ENCODE results near the gene DCP1B.
"Not testable (repeated sequence)": the region's sequence is repeated elsewhere in the genome, so short reads cannot be mapped to it uniquely, and the experiment has no call there.

The DCP1B gene

GRCh38 chr12:1945502-1945901 is 58.8 kb downstream of the DCP1B start:
- not testable (repeated sequence) for H3K27me3 ChIP-seq (ENCODE audit: insufficient read depth, low read length)

DNA sequence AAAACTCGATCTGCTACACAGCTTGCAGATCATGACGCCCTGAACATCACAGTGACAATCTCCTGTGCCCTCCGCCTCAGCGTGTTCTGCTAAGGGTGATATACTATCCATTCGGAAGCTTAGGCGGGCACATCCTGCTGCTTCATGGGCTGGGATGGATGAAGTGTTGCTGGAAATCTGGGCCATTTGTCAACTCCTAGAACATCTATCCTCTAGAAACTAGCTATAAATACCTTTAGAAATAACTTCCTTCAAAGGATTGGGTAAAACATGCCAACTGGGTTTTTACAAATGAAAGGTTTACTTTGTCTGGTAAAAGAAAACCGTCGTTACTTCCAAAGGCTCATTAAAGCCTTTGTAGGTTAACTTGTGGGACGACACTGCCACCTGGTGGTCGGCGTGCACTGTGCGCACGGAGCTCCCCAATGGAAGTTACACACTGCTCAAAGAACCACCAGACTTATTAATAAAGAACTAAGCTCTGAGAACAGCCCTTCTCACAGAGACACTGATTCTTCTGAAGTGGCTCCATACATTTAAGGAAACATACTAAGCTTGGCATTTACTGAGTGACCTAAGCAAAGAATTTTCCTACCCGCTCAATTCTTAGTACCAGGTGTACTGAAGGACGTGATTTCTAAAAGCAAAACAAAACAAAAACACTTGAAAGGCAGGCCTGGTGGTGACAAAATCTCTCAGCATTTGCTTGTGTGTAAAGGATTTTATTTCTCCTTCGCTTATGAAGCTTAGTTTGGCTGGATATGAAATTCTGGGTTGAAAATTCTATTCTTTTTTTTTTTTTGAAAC is 64.3 kb downstream of the DCP1B start:
- H3K36me3 ChIP-seq (ENCODE audit: insufficient read depth, low read length), result peaks cover 12% of the 10 kb centered on the region
- H3K9me3 ChIP-seq (ENCODE audit: insufficient read depth, low read depth, low read length), result no peaks in the 10 kb centered on the region
- H3K4me1 ChIP-seq (ENCODE audit: insufficient read depth, low read length), result peaks cover 5% of the 10 kb centered on the region; the same call in 1 of the 2 replicates
- WGBS, result 43% methylated on average over 16 of the region's 16 CpGs
- H3K27me3 ChIP-seq (ENCODE audit: insufficient read depth, low read length), result no peaks in the 10 kb centered on the region
- no peak overlapping the region for H3K9ac ChIP-seq (ENCODE audit: low read depth, low read length)
- no peak overlapping the region for H3K27ac ChIP-seq (ENCODE audit: low read depth, low read length)
- H3K4me3 ChIP-seq (ENCODE audit: low read length), result no peak overlapping the region

More at GRCh38 chr12:1945502-1945901, 58.8 kb downstream of the DCP1B start:
- not testable (repeated sequence) for H3K4me3 ChIP-seq (ENCODE audit: low read length); H3K27ac ChIP-seq (ENCODE audit: low read depth, low read length); H3K9ac ChIP-seq (ENCODE audit: low read depth, low read length); H3K9me3 ChIP-seq (ENCODE audit: insufficient read depth, low read depth, low read length)
- 91% methylated on average over 4 of the region's 5 CpGs for WGBS
- H3K36me3 ChIP-seq (ENCODE audit: insufficient read depth, low read length), result peaks cover 52% of the 10 kb centered on the region
- peaks cover 10% of the 10 kb centered on the region for H3K4me1 ChIP-seq (ENCODE audit: insufficient read depth, low read length)

GRCh38 chr12:1939331-1939730 is 64.9 kb downstream of the DCP1B start:
- H3K4me1 ChIP-seq (ENCODE audit: insufficient read depth, low read length), result peaks cover 5% of the 10 kb centered on the region; the same call in 1 of the 2 replicates
- no peak overlapping the region for H3K4me3 ChIP-seq (ENCODE audit: low read length)
- H3K27me3 ChIP-seq (ENCODE audit: insufficient read depth, low read length), result no peaks in the 10 kb centered on the region
- no peak overlapping the region for H3K27ac ChIP-seq (ENCODE audit: low read depth, low read length)
- peaks cover 12% of the 10 kb centered on the region for H3K36me3 ChIP-seq (ENCODE audit: insufficient read depth, low read length)
- H3K9ac ChIP-seq (ENCODE audit: low read depth, low read length), result no peak overlapping the region
- 94% methylated on average over 10 of the region's 10 CpGs for WGBS
- no peaks in the 10 kb centered on the region for H3K9me3 ChIP-seq (ENCODE audit: insufficient read depth, low read depth, low read length)

- no peak overlapping the region for H3K27ac ChIP-seq (ENCODE audit: low read depth, low read length)
Observed at GRCh38 chr12:1937481-1938224, 66.6 kb downstream of the DCP1B start.

DNA sequence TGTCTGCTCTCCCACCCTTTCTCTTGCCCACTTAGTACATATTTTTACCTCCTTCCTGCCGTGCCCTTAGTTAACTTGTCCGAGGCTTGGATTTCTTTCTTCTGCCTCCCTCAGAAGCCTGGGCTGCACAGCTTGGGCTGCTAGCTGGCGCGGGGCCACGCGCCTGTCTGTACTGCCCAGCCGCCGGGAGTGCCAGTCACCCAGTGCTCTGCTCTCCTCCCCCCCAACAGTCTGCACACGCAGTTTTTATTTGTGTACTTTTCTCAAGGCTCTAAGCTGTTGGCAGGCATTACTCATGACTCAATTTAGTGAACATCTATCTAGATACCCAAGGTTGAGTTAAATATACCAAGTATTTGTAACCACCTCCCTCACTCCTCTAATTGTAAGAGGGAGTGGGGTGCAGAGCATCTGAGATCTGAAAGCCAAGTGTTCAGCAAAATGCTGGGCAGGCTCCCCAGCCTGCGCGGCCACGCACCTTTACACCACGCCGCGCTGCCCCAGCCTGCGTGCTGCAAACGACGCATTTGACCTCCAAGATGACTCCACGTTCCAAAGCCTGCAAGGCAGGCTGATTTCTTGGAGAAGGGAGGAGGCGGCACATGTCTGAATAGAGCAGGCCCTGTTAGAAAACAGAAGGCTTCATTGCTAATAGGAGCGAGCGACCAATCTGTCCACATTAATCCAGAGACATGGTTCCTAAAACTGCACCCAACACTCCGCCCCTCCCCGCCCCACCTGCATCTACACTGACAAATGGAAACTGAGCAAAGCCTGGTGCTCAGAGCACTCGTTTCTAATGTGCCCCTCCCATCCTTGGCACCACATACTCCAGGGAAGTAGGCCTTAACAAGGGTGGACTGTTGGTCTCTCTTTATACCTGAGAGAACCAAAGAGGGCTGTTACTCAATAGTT is 67.6 kb downstream of the DCP1B start:
- Histone ChIP-seq H3K9me3 (ENCODE audit: insufficient read depth, low read depth, low read length) (no peaks in the 10 kb centered on the region), H3K9ac (ENCODE audit: low read depth, low read length) (no peak overlapping the region), H3K27ac (ENCODE audit: low read depth, low read length) (no peak overlapping the region), H3K4me3 (ENCODE audit: low read length) (no peak overlapping the region), H3K4me1 (ENCODE audit: insufficient read depth, low read length) (peaks cover 5% of the 10 kb centered on the region; the same call in 1 of the 2 replicates), H3K36me3 (ENCODE audit: insufficient read depth, low read length) (peaks cover 12% of the 10 kb centered on the region), H3K27me3 (ENCODE audit: insufficient read depth, low read length) (no peaks in the 10 kb centered on the region)
- WGBS, result 94% methylated on average over 25 of the region's 25 CpGs

More at GRCh38 chr12:1937481-1938224, 66.6 kb downstream of the DCP1B start:
- Histone ChIP-seq H3K36me3 (ENCODE audit: insufficient read depth, low read length) (peaks cover 12% of the 10 kb centered on the region), H3K27me3 (ENCODE audit: insufficient read depth, low read length) (no peaks in the 10 kb centered on the region), H3K9me3 (ENCODE audit: insufficient read depth, low read depth, low read length) (no peaks in the 10 kb centered on the region), H3K4me3 (ENCODE audit: low read length) (no peak overlapping the region), H3K4me1 (ENCODE audit: insufficient read depth, low read length) (peaks cover 5% of the 10 kb centered on the region; the same call in 1 of the 2 replicates), H3K9ac (ENCODE audit: low read depth, low read length) (no peak overlapping the region)
- WGBS, result 95% methylated on average over 12 of the region's 12 CpGs

DNA sequence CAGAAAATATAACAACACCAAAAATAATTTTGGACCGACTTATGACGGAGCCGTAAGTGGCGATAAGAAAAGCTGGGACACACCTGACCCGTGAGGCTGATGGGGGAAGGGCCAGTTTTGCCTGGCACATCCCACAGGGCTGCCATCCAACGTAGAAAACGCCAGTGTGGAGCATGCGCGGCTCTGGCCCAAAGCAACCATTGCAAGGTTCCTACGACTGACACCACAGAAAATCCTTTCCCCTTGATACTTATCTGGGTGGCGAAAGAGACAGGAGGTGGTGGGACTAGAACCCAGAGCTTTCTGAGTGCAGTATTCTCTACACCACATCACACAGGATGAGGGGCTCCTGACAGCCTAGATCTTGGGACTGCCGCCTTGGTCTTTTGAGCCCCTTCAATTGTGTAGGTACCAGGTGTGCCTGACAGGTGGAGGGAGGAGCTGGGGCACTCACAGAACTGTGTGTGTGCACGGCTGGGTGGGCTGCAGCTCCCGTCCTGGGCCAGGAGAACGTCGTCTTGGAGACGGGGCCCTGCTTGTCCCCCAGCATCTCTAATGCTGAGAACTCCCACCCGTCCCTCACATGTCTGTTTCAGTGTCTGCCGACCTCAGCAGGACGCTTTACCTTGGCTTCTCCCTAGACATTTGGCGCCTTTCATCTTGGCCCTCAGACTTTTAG is 68.4 kb downstream of the DCP1B start:
- no peaks in the 10 kb centered on the region for H3K9me3 ChIP-seq (ENCODE audit: insufficient read depth, low read depth, low read length)
- peaks cover 5% of the 10 kb centered on the region; the same call in 1 of the 2 replicates for H3K4me1 ChIP-seq (ENCODE audit: insufficient read depth, low read length)
- H3K4me3 ChIP-seq (ENCODE audit: low read length), result no peak overlapping the region
- no peaks in the 10 kb centered on the region for H3K27me3 ChIP-seq (ENCODE audit: insufficient read depth, low read length)
- H3K9ac ChIP-seq (ENCODE audit: low read depth, low read length), result no peak overlapping the region
- H3K27ac ChIP-seq (ENCODE audit: low read depth, low read length), result no peak overlapping the region
- peaks cover 6% of the 10 kb centered on the region for H3K36me3 ChIP-seq (ENCODE audit: insufficient read depth, low read length)
- 93% methylated on average over 21 of the region's 21 CpGs for WGBS

- Histone ChIP-seq H3K4me1 (ENCODE audit: insufficient read depth, low read length) (peaks cover 5% of the 10 kb centered on the region; the same call in 1 of the 2 replicates), H3K9me3 (ENCODE audit: insufficient read depth, low read depth, low read length) (no peaks in the 10 kb centered on the region), H3K9ac (ENCODE audit: low read depth, low read length) (no peak overlapping the region), H3K36me3 (ENCODE audit: insufficient read depth, low read length) (peaks cover 6% of the 10 kb centered on the region), H3K27ac (ENCODE audit: low read depth, low read length) (no peak overlapping the region), H3K27me3 (ENCODE audit: insufficient read depth, low read length) (no peaks in the 10 kb centered on the region), H3K4me3 (ENCODE audit: low read length) (no peak overlapping the region)
- WGBS, result 91% methylated on average over 10 of the region's 10 CpGs
Observed at GRCh38 chr12:1935242-1935641, 69.0 kb downstream of the DCP1B start.

DNA sequence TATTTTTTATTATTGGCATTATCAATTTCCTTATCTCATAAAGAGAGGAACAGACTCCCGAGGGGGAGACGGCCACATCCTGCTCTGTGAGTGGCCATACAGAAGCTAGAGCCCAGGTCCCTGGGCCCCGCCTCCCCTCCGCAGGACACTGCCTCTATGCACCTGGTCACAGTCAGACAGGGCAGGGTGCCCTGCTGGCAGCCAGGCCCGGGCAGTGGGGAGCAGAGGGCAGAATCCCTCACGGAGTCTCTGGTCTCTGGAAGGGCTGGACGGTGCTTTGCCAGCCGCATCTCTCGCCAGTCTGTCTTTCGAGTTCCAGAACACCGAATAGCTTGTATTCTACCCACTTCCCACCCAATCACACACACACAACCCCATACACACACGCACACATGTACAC is 69.4 kb downstream of the DCP1B start:
- H3K9me3 ChIP-seq (ENCODE audit: insufficient read depth, low read depth, low read length), result no peaks in the 10 kb centered on the region
- H3K27ac ChIP-seq (ENCODE audit: low read depth, low read length), result no peak overlapping the region
- H3K4me1 ChIP-seq (ENCODE audit: insufficient read depth, low read length), result peaks cover 3% of the 10 kb centered on the region; the same call in 1 of the 2 replicates
- 93% methylated on average over 12 of the region's 12 CpGs for WGBS
- no peak overlapping the region for H3K9ac ChIP-seq (ENCODE audit: low read depth, low read length)
- H3K4me3 ChIP-seq (ENCODE audit: low read length), result no peak overlapping the region
- peaks cover 6% of the 10 kb centered on the region; the same call in 1 of the 2 replicates for H3K36me3 ChIP-seq (ENCODE audit: insufficient read depth, low read length)
- no peaks in the 10 kb centered on the region for H3K27me3 ChIP-seq (ENCODE audit: insufficient read depth, low read length)

GRCh38 chr12:1934068-1934467 is 70.2 kb downstream of the DCP1B start:
- H3K27me3 ChIP-seq (ENCODE audit: insufficient read depth, low read length), result no peaks in the 10 kb centered on the region
- H3K36me3 ChIP-seq (ENCODE audit: insufficient read depth, low read length), result peaks cover 6% of the 10 kb centered on the region; the same call in 1 of the 2 replicates
- H3K27ac ChIP-seq (ENCODE audit: low read depth, low read length), result no peak overlapping the region
- H3K9me3 ChIP-seq (ENCODE audit: insufficient read depth, low read depth, low read length), result no peaks in the 10 kb centered on the region
- whole genome bisulfite sequencing, result 89% methylated on average over 5 of the region's 5 CpGs
- no peaks in the 10 kb centered on the region for H3K4me1 ChIP-seq (ENCODE audit: insufficient read depth, low read length)
- no peak overlapping the region for H3K9ac ChIP-seq (ENCODE audit: low read depth, low read length)
- H3K4me3 ChIP-seq (ENCODE audit: low read length), result no peak overlapping the region

DNA sequence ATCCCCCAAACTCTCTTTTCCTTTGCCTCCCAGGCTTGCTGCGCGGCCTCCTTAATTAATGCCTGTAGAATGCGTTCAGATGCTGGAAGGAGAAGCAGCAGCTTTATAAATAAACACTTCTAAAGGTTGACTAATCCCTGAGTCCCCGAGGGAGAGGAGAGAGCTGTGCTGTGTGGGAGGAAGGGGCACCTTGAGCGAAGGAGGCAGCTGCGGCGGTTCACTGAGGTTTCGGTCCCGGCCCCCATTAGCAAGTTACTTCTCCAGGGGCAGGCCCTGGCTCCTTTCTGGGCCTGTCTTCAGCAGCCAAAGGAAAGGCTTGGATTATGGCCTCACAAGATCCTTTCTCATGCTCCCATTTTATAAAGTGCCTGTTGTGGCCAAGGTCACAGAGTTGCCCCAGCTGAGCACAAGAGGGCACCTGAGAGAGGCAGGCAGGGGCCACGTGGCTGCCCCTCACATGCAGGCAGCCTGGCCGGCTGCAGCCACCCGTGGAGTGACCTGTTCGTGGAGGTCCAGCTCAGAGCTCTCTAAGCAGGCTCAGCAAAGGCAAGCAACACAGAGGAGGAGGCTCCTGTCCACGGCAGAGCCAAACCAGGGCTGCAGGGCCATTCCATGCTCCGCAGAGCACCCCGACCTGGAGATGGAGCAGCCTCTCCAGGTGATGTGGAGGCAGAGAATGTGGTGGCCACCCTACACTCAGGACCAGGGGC is 70.8 kb downstream of the DCP1B start:
- H3K9ac ChIP-seq (ENCODE audit: low read depth, low read length), result no peak overlapping the region
- H3K27ac ChIP-seq (ENCODE audit: low read depth, low read length), result no peak overlapping the region
- H3K4me1 ChIP-seq (ENCODE audit: insufficient read depth, low read length), result no peaks in the 10 kb centered on the region
- WGBS, result 87% methylated on average over 15 of the region's 16 CpGs
- H3K4me3 ChIP-seq (ENCODE audit: low read length), result no peak overlapping the region
- 0 out of 2 replicates have a peak, but pooled peaks cover 2% of the 10 kb centered on the region for H3K36me3 ChIP-seq (ENCODE audit: insufficient read depth, low read length)
- H3K9me3 ChIP-seq (ENCODE audit: insufficient read depth, low read depth, low read length), result no peaks in the 10 kb centered on the region
- no peaks in the 10 kb centered on the region for H3K27me3 ChIP-seq (ENCODE audit: insufficient read depth, low read length)
